ENCODE results near the gene PRDM13.

DNA sequence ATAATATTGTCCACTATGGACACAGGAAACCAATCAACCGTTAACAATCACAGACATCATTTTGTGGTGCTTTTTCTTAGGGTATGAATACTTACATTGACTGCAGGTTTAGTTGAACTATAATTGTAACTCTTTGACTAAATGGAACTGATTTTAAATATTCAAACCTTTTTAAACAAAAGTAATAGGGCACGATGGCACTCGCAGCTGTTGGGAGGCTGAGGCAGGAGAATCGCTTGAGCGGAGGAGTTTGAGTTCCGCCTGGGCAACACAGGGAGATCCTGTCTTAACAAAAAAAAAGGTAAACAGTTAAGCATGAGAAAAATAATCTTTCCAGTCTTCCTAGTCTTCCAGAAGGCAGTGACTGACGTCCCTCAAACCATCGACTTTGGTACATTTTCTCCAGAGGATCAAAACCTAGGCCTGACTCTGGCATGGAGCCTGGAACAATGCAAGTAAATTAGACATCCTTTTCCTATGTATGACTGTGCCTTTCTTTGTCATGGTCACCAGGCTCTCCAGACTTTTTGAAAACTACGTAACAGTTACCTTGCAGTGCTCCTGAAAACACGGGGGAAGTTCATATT lies 16.6 kb upstream of the PRDM13 start:
- TF ChIP-seq YY1 (IDR thresholded peaks at IDR 0.05; ENCODE audit: insufficient read depth, insufficient read length) (no peak), ZNF274 (IDR thresholded peaks at IDR 0.05; ENCODE audit: low read depth, low read length) (no peak), SUZ12 (IDR thresholded peaks at IDR 0.05; ENCODE audit: extremely low read depth, insufficient read depth, insufficient read length) (no peak)

Measured in NT2/D1 (cell line).